ENCODE measurements around the gene TNFRSF19. TPM values are rescaled to one million over a fixed set of nuclear protein-coding genes. Genes with fewer than 3 reads are reported as not detected.

The TNFRSF19 gene
- total and polyA plus RNA-seq, 7 experiments from 2014 or later, result 0.10 to 0.24 TPM; not detected in 5

DNA sequence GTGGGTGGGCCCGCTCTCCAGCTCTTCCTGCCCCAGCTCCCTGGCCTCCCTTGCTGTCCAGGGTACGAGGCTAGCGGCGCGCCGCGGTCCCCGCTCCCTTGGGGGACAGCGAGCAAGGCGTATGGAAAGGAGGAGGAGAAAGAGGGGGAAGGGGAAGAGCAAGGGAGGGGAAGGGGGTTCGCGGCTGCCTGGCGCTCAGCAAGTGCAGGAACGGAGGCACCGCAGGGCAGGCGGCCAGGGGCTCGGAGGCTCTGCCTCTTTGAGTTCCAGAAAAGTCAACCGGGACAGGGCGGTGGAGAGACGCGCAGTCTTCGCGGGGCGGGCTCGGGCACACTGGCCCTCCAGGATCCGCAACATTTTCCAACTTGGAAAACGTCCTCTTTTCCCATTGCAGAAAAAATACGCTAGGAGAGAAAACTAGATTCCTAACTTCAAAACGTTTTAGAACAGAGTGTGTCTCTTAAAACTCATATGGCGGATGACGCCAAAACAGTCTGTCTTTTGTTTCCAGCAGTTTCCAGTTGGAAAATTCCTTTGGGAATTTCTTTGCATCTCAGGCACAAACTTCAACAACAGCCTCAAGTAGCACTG is 23.1 kb upstream of the TNFRSF19 start:
- peaks cover 0 to 4% of the 10 kb centered on the region in 2 donors for H3K27me3 ChIP-seq (ENCODE audit: control insufficient read depth in 2 of 2, insufficient read depth in 2 of 2, low read length in 2 of 2)
- Mint-ChIP-seq H3K36me3 (no peaks in the 10 kb centered on the region), H3K4me1 (no peaks in the 10 kb centered on the region), H3K27ac (no peak overlapping the region), H3K27me3 (peaks cover 29 to 52% (median 41%) of the 10 kb centered on the region in 5 donors), H3K9me3 (peaks cover 0 to 2% (median 0%) of the 10 kb centered on the region in 11 donors), H3K4me3 (no peak overlapping the region)
- ChIA-PET CTCF (no interaction called here), POLR2A (no interaction called here)
- H3K4me3 ChIP-seq (ENCODE audit: low read length), result no peak overlapping the region
- ATAC-seq (no peak), DNase-seq (no peak)
- no peaks in the 10 kb centered on the region for H3K36me3 ChIP-seq (ENCODE audit: control insufficient read depth in 2 of 3, insufficient read depth in 3 of 3, low read length in 3 of 3)
- intact Hi-C loops (cut with micrococcal nuclease), result no loop called here
- H3K27ac ChIP-seq (ENCODE audit: low read depth, low read length), result no peak overlapping the region
- H3K4me1 ChIP-seq (ENCODE audit: control insufficient read depth in 2 of 2, insufficient read depth in 2 of 2, low read length in 2 of 2), result no peaks in the 10 kb centered on the region
- no peaks in the 10 kb centered on the region for H3K9me3 ChIP-seq (ENCODE audit: control insufficient read depth in 2 of 3, low read length in 3 of 3)

GRCh38 chr13:23549724-23550123 is 20.5 kb upstream of the TNFRSF19 start:
- Mint-ChIP-seq H3K9me3 (peaks cover 0 to 2% (median 0%) of the 10 kb centered on the region in 11 donors), H3K4me3 (no peak overlapping the region), H3K27ac (no peak overlapping the region), H3K36me3 (no peaks in the 10 kb centered on the region), H3K27me3 (peaks cover 23 to 53% (median 35%) of the 10 kb centered on the region in 5 donors), H3K4me1 (no peaks in the 10 kb centered on the region)
- ChIA-PET POLR2A (no interaction called here), CTCF (no interaction called here)
- no peak overlapping the region for H3K4me3 ChIP-seq (ENCODE audit: low read length)
- DNase-seq (no peak), ATAC-seq (no peak)
- intact Hi-C loops (cut with micrococcal nuclease), result no loop called here
- peaks cover 0 to 4% of the 10 kb centered on the region in 2 donors for H3K27me3 ChIP-seq (ENCODE audit: control insufficient read depth in 2 of 2, insufficient read depth in 2 of 2, low read length in 2 of 2)
- H3K4me1 ChIP-seq (ENCODE audit: control insufficient read depth in 2 of 2, insufficient read depth in 2 of 2, low read length in 2 of 2), result no peaks in the 10 kb centered on the region
- H3K9me3 ChIP-seq (ENCODE audit: control insufficient read depth in 2 of 3, low read length in 3 of 3), result no peaks in the 10 kb centered on the region
- no peak overlapping the region for H3K27ac ChIP-seq (ENCODE audit: low read depth, low read length)
- H3K36me3 ChIP-seq (ENCODE audit: control insufficient read depth in 2 of 3, insufficient read depth in 3 of 3, low read length in 3 of 3), result no peaks in the 10 kb centered on the region

DNA sequence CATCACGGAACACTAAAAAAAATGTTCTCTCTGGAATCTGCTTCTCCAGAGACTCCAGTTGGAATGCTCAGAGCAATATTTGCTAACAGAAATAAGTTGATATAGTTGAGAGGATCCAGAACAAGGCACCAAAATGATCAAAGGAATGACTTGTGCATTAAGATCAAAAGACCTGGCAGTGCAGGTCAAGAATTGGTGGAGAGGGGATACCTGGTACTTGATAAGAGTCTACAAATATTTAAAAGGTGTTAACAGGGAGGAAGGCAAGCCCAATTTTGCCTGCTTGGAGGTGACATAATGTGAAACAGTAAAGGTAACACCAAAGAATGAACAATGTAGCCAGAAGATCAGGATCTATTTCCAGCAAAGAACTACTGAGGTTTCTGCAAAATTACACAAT is 20.0 kb upstream of the TNFRSF19 start:
- H3K4me1 ChIP-seq (ENCODE audit: control insufficient read depth in 2 of 2, insufficient read depth in 2 of 2, low read length in 2 of 2), result no peaks in the 10 kb centered on the region
- intact Hi-C loops (cut with micrococcal nuclease), result no loop called here
- ChIA-PET CTCF (no interaction called here), POLR2A (no interaction called here)
- no peak overlapping the region for H3K4me3 ChIP-seq (ENCODE audit: low read length)
- H3K27ac ChIP-seq (ENCODE audit: low read depth, low read length), result no peak overlapping the region
- no peaks in the 10 kb centered on the region for H3K36me3 Mint-ChIP-seq
- no peak for DNase-seq
- no peak overlapping the region for H3K27ac Mint-ChIP-seq
- H3K9me3 ChIP-seq (ENCODE audit: control insufficient read depth in 2 of 3, low read length in 3 of 3), result no peaks in the 10 kb centered on the region
- H3K36me3 ChIP-seq (ENCODE audit: control insufficient read depth in 2 of 3, insufficient read depth in 3 of 3, low read length in 3 of 3), result no peaks in the 10 kb centered on the region
- peaks cover 0 to 2% (median 0%) of the 10 kb centered on the region in 11 donors for H3K9me3 Mint-ChIP-seq
- peaks cover 0 to 4% of the 10 kb centered on the region in 2 donors for H3K27me3 ChIP-seq (ENCODE audit: control insufficient read depth in 2 of 2, insufficient read depth in 2 of 2, low read length in 2 of 2)
- H3K27me3 Mint-ChIP-seq, result peaks cover 22 to 54% (median 35%) of the 10 kb centered on the region in 5 donors
- ATAC-seq, result no peak
- no peaks in the 10 kb centered on the region for H3K4me1 Mint-ChIP-seq
- H3K4me3 Mint-ChIP-seq, result no peak overlapping the region

- ATAC-seq (no peak), DNase-seq (no peak)
- Mint-ChIP-seq H3K36me3 (no peaks in the 10 kb centered on the region), H3K4me1 (no peaks in the 10 kb centered on the region), H3K27me3 (peaks cover 27 to 54% (median 30%) of the 10 kb centered on the region in 5 donors), H3K9me3 (peaks cover 0 to 2% (median 0%) of the 10 kb centered on the region in 11 donors), H3K4me3 (no peak overlapping the region), H3K27ac (no peak overlapping the region)
- no peak overlapping the region for H3K27ac ChIP-seq (ENCODE audit: low read depth, low read length)
- H3K4me3 ChIP-seq (ENCODE audit: low read length), result no peak overlapping the region
- ChIA-PET CTCF (no interaction called here), POLR2A (no interaction called here)
- H3K36me3 ChIP-seq (ENCODE audit: control insufficient read depth in 2 of 3, insufficient read depth in 3 of 3, low read length in 3 of 3), result no peaks in the 10 kb centered on the region
- H3K9me3 ChIP-seq (ENCODE audit: control insufficient read depth in 2 of 3, low read length in 3 of 3), result no peaks in the 10 kb centered on the region
- intact Hi-C loops (cut with micrococcal nuclease), result no loop called here
- H3K27me3 ChIP-seq (ENCODE audit: control insufficient read depth in 2 of 2, insufficient read depth in 2 of 2, low read length in 2 of 2), result peaks cover 0 to 4% of the 10 kb centered on the region in 2 donors
- no peaks in the 10 kb centered on the region for H3K4me1 ChIP-seq (ENCODE audit: control insufficient read depth in 2 of 2, insufficient read depth in 2 of 2, low read length in 2 of 2)
These were observed 18.8 kb upstream of the TNFRSF19 start for GRCh38 chr13:23551213-23552008.

GRCh38 chr13:23552171-23552570 is 18.0 kb upstream of the TNFRSF19 start:
- H3K4me1 Mint-ChIP-seq, result no peaks in the 10 kb centered on the region
- POLR2A ChIA-PET, result no interaction called here
- H3K27me3 Mint-ChIP-seq, result peaks cover 20 to 49% (median 26%) of the 10 kb centered on the region in 5 donors
- ATAC-seq (no peak), DNase-seq (no peak)
- intact Hi-C loops (cut with micrococcal nuclease), result no loop called here
- CTCF ChIA-PET, result no interaction called here
- Histone ChIP-seq H3K9me3 (ENCODE audit: control insufficient read depth in 2 of 3, low read length in 3 of 3) (no peaks in the 10 kb centered on the region), H3K27ac (ENCODE audit: low read depth, low read length) (no peak overlapping the region), H3K4me1 (ENCODE audit: control insufficient read depth in 2 of 2, insufficient read depth in 2 of 2, low read length in 2 of 2) (no peaks in the 10 kb centered on the region), H3K4me3 (ENCODE audit: low read length) (no peak overlapping the region), H3K36me3 (ENCODE audit: control insufficient read depth in 2 of 3, insufficient read depth in 3 of 3, low read length in 3 of 3) (no peaks in the 10 kb centered on the region), H3K27me3 (ENCODE audit: control insufficient read depth in 2 of 2, insufficient read depth in 2 of 2, low read length in 2 of 2) (peaks cover 0 to under 1% of the 10 kb centered on the region in 2 donors)
- H3K27ac Mint-ChIP-seq, result no peak overlapping the region
- H3K36me3 Mint-ChIP-seq, result no peaks in the 10 kb centered on the region
- H3K4me3 Mint-ChIP-seq, result no peak overlapping the region
- peaks cover 0 to 2% (median 0%) of the 10 kb centered on the region in 11 donors for H3K9me3 Mint-ChIP-seq

GRCh38 chr13:23552661-23553060 is 17.6 kb upstream of the TNFRSF19 start:
- Histone ChIP-seq H3K36me3 (ENCODE audit: control insufficient read depth in 2 of 3, insufficient read depth in 3 of 3, low read length in 3 of 3) (no peaks in the 10 kb centered on the region), H3K9me3 (ENCODE audit: control insufficient read depth in 2 of 3, low read length in 3 of 3) (no peaks in the 10 kb centered on the region), H3K27me3 (ENCODE audit: control insufficient read depth in 2 of 2, insufficient read depth in 2 of 2, low read length in 2 of 2) (no peaks in the 10 kb centered on the region), H3K27ac (ENCODE audit: low read depth, low read length) (no peak overlapping the region), H3K4me1 (ENCODE audit: control insufficient read depth in 2 of 2, insufficient read depth in 2 of 2, low read length in 2 of 2) (no peaks in the 10 kb centered on the region), H3K4me3 (ENCODE audit: low read length) (no peak overlapping the region)
- Mint-ChIP-seq H3K36me3 (no peaks in the 10 kb centered on the region), H3K27ac (no peak overlapping the region), H3K27me3 (peaks cover 15 to 45% (median 22%) of the 10 kb centered on the region in 5 donors), H3K9me3 (peaks cover 0 to 2% (median 0%) of the 10 kb centered on the region in 11 donors), H3K4me3 (no peak overlapping the region), H3K4me1 (no peaks in the 10 kb centered on the region)
- ATAC-seq, result no peak
- ChIA-PET POLR2A (no interaction called here), CTCF (no interaction called here)
- DNase-seq, result no peak
- intact Hi-C loops (cut with micrococcal nuclease), result no loop called here

DNA sequence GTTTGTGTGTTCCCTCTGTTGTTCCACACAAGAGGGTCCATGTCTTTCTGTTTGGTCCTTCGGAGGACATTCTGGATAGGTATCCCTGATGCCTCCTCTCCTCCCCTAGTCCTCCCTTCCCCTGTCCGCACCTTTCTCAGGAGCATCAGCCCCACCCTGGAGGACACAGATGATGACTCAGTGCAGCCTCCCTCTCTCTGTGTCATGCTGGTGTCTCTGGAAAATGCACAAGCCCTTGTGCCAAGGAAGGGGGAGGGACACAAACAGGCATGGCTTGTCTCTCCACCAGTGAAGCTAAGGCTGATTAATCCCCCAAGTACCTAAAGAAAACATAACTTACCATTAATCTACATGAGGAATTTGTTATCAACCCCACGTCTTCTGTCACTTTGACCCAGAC is 16.2 kb upstream of the TNFRSF19 start:
- no peaks in the 10 kb centered on the region for H3K36me3 Mint-ChIP-seq
- H3K27ac Mint-ChIP-seq, result no peak overlapping the region
- CTCF ChIA-PET, result no interaction called here
- Histone ChIP-seq H3K4me1 (ENCODE audit: control insufficient read depth in 2 of 2, insufficient read depth in 2 of 2, low read length in 2 of 2) (no peaks in the 10 kb centered on the region), H3K36me3 (ENCODE audit: control insufficient read depth in 2 of 3, insufficient read depth in 3 of 3, low read length in 3 of 3) (no peaks in the 10 kb centered on the region), H3K27me3 (ENCODE audit: control insufficient read depth in 2 of 2, insufficient read depth in 2 of 2, low read length in 2 of 2) (no peaks in the 10 kb centered on the region), H3K27ac (ENCODE audit: low read depth, low read length) (no peak overlapping the region), H3K4me3 (ENCODE audit: low read length) (no peak overlapping the region), H3K9me3 (ENCODE audit: control insufficient read depth in 2 of 3, low read length in 3 of 3) (no peaks in the 10 kb centered on the region)
- no peak overlapping the region for H3K4me3 Mint-ChIP-seq
- ATAC-seq (no peak), DNase-seq (no peak)
- POLR2A ChIA-PET, result no interaction called here
- intact Hi-C loops (cut with micrococcal nuclease), result no loop called here
- no peaks in the 10 kb centered on the region for H3K4me1 Mint-ChIP-seq
- peaks cover 0 to 2% (median 0%) of the 10 kb centered on the region in 11 donors for H3K9me3 Mint-ChIP-seq
- H3K27me3 Mint-ChIP-seq, result peaks cover 10 to 37% (median 14%) of the 10 kb centered on the region in 5 donors

Data from naive thymus-derived CD4-positive, alpha-beta T cell (primary cell).